HG03135 (cell line): ENCODE data around the gene SLC7A14.

Experiments
- ATAC-seq: cut with Tn5 transposase; IDR thresholded peaks from one replicate; pipeline ENCODE4 v1.9.1; 2021; ENCODE audit warnings: mild to moderate bottlenecking, moderate library complexity; ENCODE audit not compliant: unreplicated experiment

SLC7A14 gene

DNA sequence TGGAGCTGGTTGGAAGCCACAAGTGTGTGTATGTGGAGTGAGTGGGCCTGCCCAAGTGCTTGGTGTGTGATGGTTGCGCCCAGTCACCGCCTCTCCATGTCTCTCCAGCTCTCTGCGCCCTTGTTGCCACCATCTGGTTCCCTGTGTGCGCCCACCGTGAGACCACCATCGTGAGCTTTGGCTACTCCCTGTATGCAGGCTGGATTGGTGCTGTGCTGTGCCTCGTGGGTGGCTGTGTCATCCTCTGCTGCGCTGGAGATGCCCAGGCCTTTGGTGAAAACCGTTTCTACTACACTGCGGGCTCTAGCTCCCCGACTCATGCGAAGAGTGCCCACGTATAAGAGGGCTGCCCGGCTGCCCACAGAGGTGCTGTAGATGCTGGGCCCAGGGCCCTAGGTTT lies 153.5 kb downstream of the SLC7A14 start:
- no peak for ATAC-seq

DNA sequence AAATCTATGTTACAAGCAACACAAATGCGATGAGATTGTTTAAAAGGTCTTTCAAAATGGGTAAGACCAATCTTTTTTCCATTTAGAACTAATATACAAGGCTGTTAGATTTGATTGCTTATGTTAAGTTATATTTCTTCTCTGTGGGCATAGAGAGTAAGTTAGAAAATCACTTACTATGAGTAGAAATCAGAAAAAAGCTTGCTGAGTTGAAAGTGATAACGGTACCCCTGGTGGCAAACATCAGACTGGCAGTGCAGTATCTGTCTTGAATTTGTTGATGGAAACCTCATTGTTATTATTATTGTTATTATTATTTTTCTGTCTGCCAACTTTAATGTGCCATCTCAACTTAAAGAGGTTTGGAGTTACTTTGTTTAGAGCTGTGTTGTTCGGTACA lies 154.8 kb downstream of the SLC7A14 start:
- no peak for ATAC-seq

DNA sequence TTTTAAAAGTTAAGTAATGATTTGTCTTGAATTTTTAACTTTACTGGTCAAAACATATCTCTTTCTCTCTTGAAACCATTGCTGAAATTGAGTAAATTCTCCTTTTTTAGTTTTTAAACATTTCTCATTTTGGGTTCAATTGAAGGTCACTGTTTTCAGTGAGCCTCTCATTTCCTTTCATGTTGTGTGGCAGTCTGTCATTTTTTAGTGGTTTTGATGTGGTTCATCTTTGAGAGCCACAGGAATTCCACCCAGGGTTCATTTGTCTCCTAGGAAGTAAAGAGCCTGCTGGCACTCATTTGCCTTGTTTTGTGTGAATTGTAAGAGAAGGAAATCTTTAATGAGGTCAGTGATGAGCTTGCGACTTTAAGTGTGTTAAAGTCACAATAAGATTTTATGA lies 156.8 kb downstream of the SLC7A14 start:
- no peak for ATAC-seq

DNA sequence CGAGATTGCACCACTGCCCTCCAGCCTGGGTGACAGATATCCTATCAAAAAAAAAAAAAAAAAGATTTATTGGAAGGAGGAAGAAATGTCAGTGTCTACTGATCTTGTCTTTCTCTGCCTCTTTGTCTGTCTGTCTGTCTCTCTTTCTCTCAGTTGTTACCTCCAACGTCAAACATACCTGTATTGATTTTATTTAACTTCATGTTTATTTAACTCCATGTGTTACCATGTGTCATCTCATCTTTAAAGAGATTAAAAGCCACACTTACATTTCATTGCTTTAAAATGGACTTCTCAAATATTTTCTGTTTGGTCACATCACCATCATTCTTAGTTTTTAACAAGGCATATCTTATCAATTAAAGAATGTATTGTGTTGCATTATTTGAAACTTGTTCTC lies 157.8 kb downstream of the SLC7A14 start:
- ATAC-seq = no peak

DNA sequence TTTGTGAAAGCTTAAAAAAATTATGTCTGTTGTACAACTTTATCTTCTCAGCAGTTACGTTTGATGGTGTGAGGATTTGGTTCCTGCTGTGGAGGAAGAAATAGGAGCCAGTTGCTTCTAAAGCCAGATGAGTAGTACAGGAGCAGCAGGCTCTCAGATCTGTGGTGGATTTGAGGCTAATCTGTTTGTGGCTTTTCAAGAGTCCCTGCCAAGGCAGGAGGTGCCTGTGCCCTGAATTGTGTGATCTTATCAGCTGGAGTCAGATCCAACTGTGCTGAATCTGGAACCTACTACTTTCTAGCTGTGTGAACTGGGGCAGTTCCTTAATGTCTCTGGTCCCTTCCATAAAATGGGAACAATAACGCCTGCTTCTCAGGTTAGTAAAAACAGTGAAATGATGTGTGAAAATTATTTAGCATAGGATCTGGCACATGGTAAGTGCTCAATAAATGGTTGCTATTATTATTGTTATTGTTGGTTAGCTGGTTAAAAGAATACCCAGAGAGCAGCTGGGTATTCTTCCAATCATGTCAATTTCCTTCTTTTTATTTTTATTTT lies 159.6 kb downstream of the SLC7A14 start:
- no peak for ATAC-seq

DNA sequence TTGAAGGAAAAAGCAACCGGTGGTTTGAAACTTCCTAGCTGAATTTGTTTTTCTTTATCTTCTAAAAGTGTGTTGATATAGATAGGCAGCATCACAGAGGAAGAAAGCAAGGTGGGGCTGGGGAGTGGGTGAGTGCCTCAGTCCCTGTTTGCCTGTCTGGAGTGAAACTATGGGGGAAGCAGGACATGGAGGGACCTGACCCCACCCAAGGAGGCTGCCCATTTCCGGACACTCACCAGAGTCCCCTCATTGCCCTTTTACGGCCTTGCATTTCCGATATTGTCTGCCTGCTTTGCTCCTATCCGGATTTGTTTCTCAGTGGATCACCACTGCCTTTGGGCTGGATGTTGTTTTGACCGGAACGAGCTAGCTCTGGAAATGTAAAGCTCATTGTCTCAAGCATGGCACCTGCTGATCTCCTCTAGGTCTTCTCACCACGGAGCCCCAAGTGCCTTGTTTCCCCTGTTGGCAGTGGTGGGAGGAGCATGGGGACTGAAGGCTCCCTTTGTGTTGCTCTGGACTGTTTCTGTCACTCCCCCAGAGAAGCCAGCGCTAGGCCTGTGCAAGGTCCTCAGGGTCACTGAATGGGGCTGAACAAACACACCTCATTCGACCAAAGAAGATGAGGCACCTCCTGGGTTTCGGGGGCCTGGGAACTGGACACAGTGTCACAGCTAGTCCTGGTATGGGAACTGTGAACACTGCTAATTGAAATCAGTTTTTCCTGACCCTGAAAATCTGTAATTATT lies 160.2 kb downstream of the SLC7A14 start:
- no peak for ATAC-seq

DNA sequence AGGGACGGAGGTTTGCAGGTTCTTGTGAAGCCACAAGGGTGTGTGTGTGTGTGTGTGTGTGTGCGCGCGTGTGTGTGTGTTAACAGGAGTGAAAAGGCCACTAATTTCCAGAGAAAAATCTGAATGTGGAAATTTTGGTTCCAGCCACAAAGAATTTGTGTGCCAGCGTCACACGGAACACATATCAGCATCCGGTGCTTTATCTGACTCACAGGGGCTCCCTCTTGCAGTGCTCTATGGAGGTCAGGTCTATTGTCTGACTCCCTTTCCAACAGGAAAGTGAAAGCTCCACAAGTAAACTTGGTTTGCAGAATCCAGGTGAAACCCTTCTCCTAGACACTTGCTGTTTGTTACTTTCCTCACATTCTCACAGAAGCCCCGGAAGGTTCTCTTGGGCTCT lies 161.0 kb downstream of the SLC7A14 start:
- no peak for ATAC-seq

DNA sequence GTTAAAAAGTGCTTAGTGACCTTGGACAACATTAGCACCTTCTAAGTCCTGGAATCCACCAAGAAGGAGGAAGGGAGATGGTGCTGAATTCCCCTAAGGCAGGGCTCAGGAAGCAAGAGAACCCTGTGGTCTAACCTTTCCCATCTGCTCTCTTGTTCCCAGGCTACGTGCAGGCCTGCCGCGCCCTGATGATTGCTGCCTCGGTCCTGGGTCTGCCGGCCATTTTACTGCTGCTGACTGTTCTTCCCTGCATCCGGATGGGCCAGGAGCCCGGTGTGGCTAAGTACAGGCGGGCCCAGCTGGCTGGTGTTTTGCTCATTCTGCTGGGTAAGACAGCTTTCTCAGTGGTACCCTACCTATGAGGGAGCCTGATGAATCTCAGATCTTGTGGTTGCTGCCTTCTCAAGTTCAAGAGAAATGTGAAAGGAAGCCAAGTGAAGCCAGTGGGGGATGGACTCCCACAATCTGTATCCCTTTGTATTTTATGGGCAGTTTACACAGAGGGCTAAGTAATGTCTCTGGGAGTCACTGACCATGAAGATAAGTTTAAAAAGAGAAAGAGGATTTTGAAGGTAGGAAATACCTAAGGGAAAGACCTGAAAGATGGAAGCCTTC lies 162.8 kb downstream of the SLC7A14 start:
- no peak for ATAC-seq

DNA sequence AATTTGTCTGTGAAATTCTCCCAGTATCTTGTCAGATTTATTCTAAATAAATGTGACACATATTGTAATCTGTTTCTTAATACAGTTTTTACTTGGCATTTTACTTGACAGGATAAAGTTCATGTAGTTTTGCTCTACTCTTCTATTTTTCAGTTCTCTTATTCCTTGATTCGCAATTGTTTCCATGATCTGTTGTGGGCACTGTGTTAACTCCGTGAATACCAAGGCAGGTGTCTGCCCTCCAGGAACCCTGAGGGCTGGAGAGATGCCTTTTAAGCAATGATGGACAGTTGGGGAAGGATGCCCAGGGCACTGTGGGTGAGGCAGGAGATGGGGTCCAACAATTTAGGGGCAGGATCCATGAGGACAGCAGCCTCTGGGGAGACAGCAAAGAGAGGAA lies 164.1 kb downstream of the SLC7A14 start:
- no peak for ATAC-seq

DNA sequence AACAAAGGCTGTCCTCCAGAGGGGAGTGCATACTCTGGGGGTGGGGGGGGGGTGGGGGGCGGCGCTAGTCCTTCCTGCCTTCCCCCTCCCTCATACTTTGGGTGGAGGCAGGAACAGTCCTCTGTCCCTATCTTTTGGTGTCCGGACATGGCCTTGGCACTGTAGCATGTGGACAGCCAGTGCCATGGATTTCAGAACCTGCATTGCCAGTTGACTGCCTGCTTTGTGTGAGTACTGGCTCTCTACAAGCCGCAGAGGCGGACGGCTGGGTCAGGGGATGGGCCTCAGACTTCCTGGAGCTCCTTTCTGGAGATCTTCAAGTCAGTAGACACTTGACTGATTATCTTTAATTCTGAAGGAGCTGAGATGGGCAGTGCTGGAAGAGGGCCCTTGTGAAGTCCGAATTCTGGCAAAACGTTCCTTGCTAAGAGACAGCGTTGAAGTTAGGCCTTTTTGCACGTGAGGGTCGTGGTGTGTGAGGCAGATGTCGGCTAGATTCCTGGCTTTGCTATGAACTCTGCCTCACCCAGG lies 164.7 kb downstream of the SLC7A14 start:
- no peak for ATAC-seq

DNA sequence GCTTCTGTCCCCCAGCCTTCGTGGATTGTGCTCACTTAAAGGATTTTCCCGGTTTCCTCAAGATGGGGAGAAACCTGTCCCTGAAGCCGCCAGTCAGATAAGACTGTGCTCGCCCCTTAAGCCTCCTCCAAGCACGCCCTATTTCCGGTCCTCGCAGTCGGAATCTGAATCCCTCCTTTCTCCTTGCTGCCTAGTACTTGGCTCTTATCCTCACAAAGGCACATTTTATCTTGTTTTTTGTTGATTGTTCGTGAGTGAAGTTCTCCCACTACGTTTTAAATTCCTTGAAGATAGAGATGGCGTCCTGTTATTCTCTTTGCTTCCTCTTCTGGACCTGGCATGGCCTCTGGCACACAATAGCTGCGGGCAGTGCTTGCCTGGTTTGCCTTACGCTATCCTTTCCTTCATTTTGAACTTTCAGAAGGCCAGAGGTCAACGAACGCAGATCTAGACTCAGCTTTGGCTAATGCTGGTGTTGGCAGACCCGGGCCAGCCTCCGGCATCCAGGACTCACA lies 165.5 kb downstream of the SLC7A14 start:
- ATAC-seq = no peak

DNA sequence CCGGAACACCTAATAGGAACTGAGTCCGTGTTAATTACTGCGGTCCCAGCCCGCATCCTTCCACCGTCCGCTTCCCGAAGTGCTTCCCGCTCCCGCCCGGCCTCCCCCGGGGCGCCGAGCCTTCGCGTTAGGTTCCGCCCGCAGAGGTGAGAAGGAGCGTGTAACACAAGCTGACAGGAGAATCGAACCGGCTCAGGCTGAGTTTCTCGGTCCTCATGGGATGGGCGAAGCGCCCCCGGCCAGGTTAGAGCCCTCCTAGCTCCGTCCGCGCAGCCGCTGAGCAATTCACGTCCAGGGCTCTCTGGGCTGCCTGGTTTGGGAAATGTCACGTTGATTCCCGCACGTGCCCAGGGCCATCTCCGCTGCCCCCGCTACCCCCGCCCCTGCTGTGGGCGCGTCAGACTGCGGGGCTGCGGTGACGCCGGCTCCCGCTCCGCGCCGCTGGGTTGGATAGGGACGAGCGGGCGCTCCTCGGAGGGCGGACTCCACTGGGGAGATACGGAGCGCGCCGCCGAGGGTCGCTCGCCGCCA lies 166.3 kb downstream of the SLC7A14 start:
- no peak for ATAC-seq

DNA sequence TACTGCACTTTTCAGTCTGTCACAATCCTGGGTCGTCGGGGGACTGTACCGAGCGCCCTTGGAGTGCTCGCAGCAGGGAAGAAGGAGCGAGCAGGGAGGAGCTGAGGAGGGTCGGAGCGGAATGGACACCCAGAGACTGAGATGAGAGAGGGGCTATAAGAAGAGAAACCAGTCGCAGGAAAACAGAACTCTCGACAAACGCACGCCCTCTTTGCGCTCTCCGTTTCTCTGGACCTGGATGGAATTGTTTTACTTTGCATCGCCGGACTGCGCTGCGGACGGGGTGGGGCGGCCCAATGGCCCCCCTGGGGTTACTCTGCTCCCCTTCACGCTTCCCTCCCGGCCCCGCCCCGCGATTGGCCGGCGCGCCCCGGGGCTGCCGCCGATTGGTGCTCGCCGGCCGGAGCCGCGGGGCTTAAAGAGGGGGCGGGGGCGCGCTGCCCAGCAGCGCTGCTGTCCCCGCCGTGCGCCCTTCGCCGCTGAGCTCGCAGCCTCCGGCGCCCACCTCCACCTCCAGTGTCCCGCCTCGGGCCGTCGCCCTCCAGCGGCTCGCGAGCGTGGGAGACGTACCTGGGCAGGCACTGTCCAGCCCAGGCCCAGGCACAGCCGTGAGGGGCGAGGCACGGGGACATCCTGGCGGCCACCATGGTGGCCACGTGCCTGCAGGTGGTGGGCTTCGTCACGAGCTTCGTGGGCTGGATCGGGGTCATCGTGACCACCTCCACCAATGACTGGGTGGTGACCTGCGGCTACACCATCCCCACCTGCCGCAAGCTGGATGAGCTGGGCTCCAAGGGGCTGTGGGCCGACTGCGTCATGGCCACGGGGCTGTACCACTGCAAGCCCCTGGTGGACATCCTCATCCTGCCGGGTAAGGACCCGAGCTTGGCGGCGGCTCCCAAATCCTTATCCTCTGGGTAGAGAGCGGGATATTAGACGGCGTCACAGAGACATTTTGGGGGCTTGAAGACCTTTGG lies 167.2 kb downstream of the SLC7A14 start, which contains the start of gene CLDN11:
Gene CLDN11, plus strand, starts transcription at position 447 of the 977 bp plus-strand sequence. Its CDS starts 199 bp downstream, at position 646.
- no peak for ATAC-seq

DNA sequence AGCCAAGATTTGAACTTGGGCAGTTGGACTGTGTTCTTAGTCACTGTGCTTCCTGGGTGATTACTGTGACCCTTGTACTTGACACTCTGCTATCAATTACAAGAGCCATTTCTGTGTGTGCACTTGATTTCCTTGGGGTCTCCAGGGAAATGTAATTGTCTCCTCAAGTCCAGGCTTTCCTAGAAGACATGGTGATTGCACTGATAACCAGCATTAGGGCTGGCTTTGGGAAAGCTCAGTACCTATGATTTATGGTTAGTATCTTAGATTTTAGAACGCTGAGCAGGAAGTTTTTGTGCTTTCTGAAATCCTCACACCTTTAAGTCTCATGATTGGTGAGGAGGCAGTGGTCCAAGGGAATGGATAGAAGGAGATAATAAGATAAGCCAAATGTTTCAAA lies 168.8 kb downstream of the SLC7A14 start:
- ATAC-seq = no peak

DNA sequence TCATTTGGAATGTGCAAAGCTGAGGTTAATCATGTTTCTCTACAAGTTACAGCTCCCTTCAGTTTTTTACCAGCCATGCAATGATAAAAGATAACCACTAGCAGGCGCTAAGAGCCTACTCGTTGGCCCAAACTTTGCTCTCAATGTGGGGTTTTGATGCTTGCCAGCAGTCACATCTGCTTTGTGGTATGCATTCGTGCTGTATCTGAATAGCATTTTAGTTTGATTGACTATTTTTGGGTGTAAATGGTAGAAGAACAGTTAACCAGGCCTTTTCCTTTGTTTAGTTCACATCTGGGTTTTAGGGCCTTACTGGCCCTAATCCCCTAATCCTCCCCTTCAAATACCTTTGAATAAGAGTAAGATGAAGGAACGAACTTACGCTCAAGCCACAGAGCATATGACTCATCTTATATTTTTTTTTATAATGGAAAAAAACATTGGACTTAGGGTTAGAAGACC lies 171.6 kb downstream of the SLC7A14 start:
- ATAC-seq = peak; percentile 55

DNA sequence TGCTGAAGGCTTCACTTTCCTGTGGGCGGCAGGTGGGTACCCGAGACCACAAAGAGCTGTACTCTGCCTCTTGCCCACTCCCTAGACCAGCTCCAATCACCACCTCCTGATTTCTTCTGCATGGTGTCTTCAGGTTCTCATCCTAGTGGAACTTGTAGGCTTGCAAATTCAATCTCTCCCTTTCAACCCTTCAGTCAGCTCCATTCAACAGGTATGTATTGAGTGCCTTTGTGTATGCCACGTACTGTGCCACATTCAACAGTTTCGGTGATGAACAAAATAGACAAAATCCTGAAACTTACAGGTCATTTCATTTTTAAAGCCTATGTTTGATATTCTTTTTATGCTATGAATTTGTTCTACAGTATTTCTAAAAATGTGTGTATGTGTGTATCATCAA lies 172.6 kb downstream of the SLC7A14 start:
- no peak for ATAC-seq

DNA sequence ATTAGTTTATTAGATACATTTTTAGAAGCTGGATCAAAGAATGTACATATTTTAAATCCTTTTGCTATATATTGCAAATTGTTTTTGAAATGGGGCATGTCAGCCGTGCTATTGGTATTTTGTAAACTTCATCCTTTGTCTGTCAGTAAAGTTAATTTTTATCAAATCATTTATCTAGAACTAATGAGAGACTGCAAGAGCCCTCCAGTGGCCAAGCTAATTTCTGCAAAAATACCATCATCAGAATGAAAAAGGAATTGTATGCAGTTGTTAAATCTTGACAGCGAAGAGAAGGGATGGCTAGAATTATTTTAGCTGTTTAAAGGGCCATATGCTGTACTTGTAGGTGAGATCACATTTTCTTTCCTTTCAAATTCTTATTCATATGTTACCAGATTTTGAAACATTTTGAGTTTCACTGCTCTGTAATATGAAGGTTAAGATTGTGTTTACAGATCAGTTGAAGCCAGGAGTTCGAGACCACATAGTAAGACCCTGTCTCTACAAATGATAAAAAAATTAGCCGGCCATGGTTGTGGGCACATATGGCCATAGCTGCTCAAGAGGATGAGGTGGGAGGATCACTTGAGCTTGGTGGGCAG lies 175.3 kb downstream of the SLC7A14 start:
- ATAC-seq = no peak
